Choroid plexus epithelial cell (primary cell): ENCODE data around the gene DCAF6.
A peak's percentile ranks its signal among the peaks of the same experiment; 100 is the strongest.

Source experiments
- DNase-seq: peaks from one replicate; pipeline ENCODE4 v3.0.0-alpha.2; 2010; ENCODE audit warnings: low read depth
- H3K4me3 ChIP-seq: 2 replicates; pipeline ENCODE4 v1.5.1; 2011; ENCODE audit warnings: low read depth, mild to moderate bottlenecking, control low read depth, low read length, moderate library complexity
- CTCF ChIP-seq: conservative IDR thresholded peaks from 2 replicates; pipeline ENCODE4 v1.5.1; 2011; ENCODE audit warnings: low read depth, mild to moderate bottlenecking, control low read depth, inconsistent platforms, low read length, moderate library complexity

Gene DCAF6

GRCh38 chr1:168092566-168093355 is 156.3 kb downstream of the DCAF6 start:
- DNase-seq, result peak; percentile 30
- H3K4me3 ChIP-seq, result no peak overlapping the region
- TF ChIP-seq CTCF, result peak; percentile 46

GRCh38 chr1:168093616-168094015 is 157.1 kb downstream of the DCAF6 start:
- H3K4me3 ChIP-seq, result no peak overlapping the region
- DNase-seq, result no peak
- no peak for TF ChIP-seq CTCF

GRCh38 chr1:168095476-168095875 is 159.0 kb downstream of the DCAF6 start:
- DNase-seq, result no peak
- no peak for TF ChIP-seq CTCF

GRCh38 chr1:168096296-168097165 is 160.0 kb downstream of the DCAF6 start:
- no peak overlapping the region for H3K4me3 ChIP-seq
- no peak for DNase-seq
- no peak for TF ChIP-seq CTCF

More at GRCh38 chr1:168095476-168095875, 159.0 kb downstream of the DCAF6 start:
- H3K4me3 ChIP-seq, result no peak overlapping the region

GRCh38 chr1:168097921-168098528 is 161.5 kb downstream of the DCAF6 start:
- H3K4me3 ChIP-seq, result no peak overlapping the region
- no peak for DNase-seq
- no peak for TF ChIP-seq CTCF

GRCh38 chr1:168098534-168099320 is 162.2 kb downstream of the DCAF6 start:
- TF ChIP-seq CTCF, result no peak
- no peak for DNase-seq
- H3K4me3 ChIP-seq, result no peak overlapping the region
